GM12878 (cell line): Measurements from ENCODE around the gene NDST3. TPM values are rescaled to one million over a fixed set of nuclear protein-coding genes. Genes with fewer than 3 reads are reported as not detected.

ENCODE experiments used
- ATAC-seq: fragments of 200-7000 bp; cut with Tn5 transposase; 3 replicates; pipeline ENCODE4 v1.9.1; 2020; ENCODE audit warnings: mild to moderate bottlenecking, moderate library complexity
- BruUV-seq: library from RNA; stranded (reverse); fragments of 400-500 nt; replicated peaks from 2 replicates; lab custom pipeline; 2021; lab: Mats Ljungman, UMichigan
- CTCF ChIA-PET: fragments of 300-600 bp; sonication (Branson Sonifier 250); formaldehyde crosslinking; extraction: SDS; loops from one replicate; lab custom pipeline; 2021; ENCODE audit warnings: inconsistent platforms; lab: Yijun Ruan, JAX
- POLR2A ChIA-PET: fragments of 350-600 bp; formaldehyde crosslinking; extraction: SDS; loops from one replicate; lab custom pipeline; 2021; ENCODE audit warnings: inconsistent platforms; lab: Charles Lee
- RAD21 ChIA-PET: fragments of 300-600 bp; sonication (Branson Sonifier 250); formaldehyde crosslinking; loops from one replicate; lab custom pipeline; 2023; ENCODE audit warnings: antibody characterized with exemption; ENCODE audit not compliant: unreplicated experiment; lab: Charles Lee
- SMC1A ChIA-PET: fragments of 300-600 bp; sonication (Branson Sonifier 250); formaldehyde crosslinking; loops from one replicate; lab custom pipeline; 2023; ENCODE audit not compliant: unreplicated experiment, uncharacterized antibody; lab: Charles Lee
- DNase-seq: peaks from one replicate; pipeline ENCODE4 v3.0.0-alpha.2; 2011; ENCODE audit warnings: low read depth, low spot score
- FAIRE-seq: peaks from 3 replicates; lab custom pipeline; 2011; peaks lifted over from hg19 to GRCh38; lab: Jason Lieb, UNC
- H2AFZ ChIP-seq: 2 replicates; pipeline ENCODE4 v1.6.0; 2011; ENCODE audit warnings: low read depth, low read length, control low read depth; ENCODE audit not compliant: control insufficient read depth
- H3K27ac ChIP-seq: 2 replicates; pipeline ENCODE4 v1.5.1; 2011; ENCODE audit warnings: control low read depth; ENCODE audit not compliant: control insufficient read depth, insufficient read depth
- H3K27me3 ChIP-seq, 2 experiments: replicated peaks in 1 of 2; 2 replicates each; pipeline versions ENCODE4 v1.6.0 to v1.6.1; 2011; ENCODE audit warnings: low read length in 1 of 2; ENCODE audit not compliant: control insufficient read depth in 2 of 2, insufficient read depth in 2 of 2
- H3K36me3 ChIP-seq, 2 experiments: 2 replicates each; pipeline ENCODE4 v1.5.1; 2011; ENCODE audit warnings: low read length in 1 of 2; ENCODE audit not compliant: control insufficient read depth in 2 of 2, insufficient read depth in 2 of 2
- H3K4me1 ChIP-seq: 2 replicates; pipeline ENCODE4 v1.6.1; 2011; ENCODE audit warnings: mild to moderate bottlenecking, low read length, moderate library complexity, mixed read lengths; ENCODE audit not compliant: control insufficient read depth, insufficient read depth
- H3K4me2 ChIP-seq: 2 replicates; pipeline ENCODE4 v1.6.0; 2011; ENCODE audit warnings: control low read depth; ENCODE audit not compliant: control insufficient read depth, insufficient read depth
- H3K4me3 ChIP-seq: fragments of 200-600 bp; sonication (generic); 2 replicates; pipeline ENCODE4 v1.5.1; 2016
- H3K79me2 ChIP-seq: 2 replicates; pipeline ENCODE4 v1.6.0; 2011; ENCODE audit warnings: low read length; ENCODE audit not compliant: control insufficient read depth, insufficient read depth
- H3K9ac ChIP-seq: 2 replicates; pipeline ENCODE4 v1.8.0; 2011; ENCODE audit warnings: low read length, control low read depth, mixed read lengths; ENCODE audit not compliant: control insufficient read depth, insufficient read depth
- H3K9me3 ChIP-seq: replicated peaks from 3 replicates; pipeline ENCODE4 v1.5.1; 2011; ENCODE audit warnings: mild to moderate bottlenecking, low read length; ENCODE audit not compliant: control insufficient read depth, insufficient read depth
- H4K20me1 ChIP-seq: 2 replicates; pipeline ENCODE4 v1.6.0; 2011; ENCODE audit not compliant: control insufficient read depth, insufficient read depth
- NFYB ChIP-seq: IDR thresholded peaks from 2 replicates; pipeline ENCODE4 v1.6.1; 2011; ENCODE audit warnings: low read depth, mild to moderate bottlenecking, low read length, improper control_type of control experiment, moderate library complexity; ENCODE audit not compliant: insufficient read depth
- SMAD5 ChIP-seq: IDR thresholded peaks from 2 replicates; pipeline ENCODE4 v1.6.1; 2016; ENCODE audit warnings: antibody characterized with exemption, low read depth
- WGBS: methylation state at CpG from one replicate; pipeline ENCODE4 v1.1.6; 2016; ENCODE audit warnings: low lambda C conversion rate; ENCODE audit not compliant: insufficient replicate concordance, insufficient coverage; ENCODE audit errors: missing lambda C conversion rate; 5-methylcytosine and 5-hydroxymethylcytosine counted together
- in situ Hi-C: fragments of 300-500 bp; cut with MboI; formaldehyde crosslinking; loops from 9 replicates; pipeline ENCODE4 v1.14.3; 2018; ENCODE audit warnings: mixed read lengths
- intact Hi-C: fragments of 100-400 bp; cut with micrococcal nuclease; formaldehyde crosslinking; loops from one replicate; pipeline ENCODE4 v1.14.2; 2022; ENCODE audit not compliant: unreplicated experiment
- polyA plus RNA-seq, 11 experiments: library from polyadenylated mRNA; depleted of rRNA in 4 of 11; unstranded in 6 of 11; stranded (reverse) in 5 of 11; fragments of >200 nt; fragmentation: Nextera tagmentation in 4 of 11; fragmentation: Illumina TruSeq in 1 of 11; extraction: Ambion mirVana in 4 of 11; extraction: Trizol in 1 of 11; gene quantifications; 1 replicate in 1 of 11; 2 replicates in 10 of 11; pipeline versions ENCODE4 v1.2.1 to v1.2.3, GENCODE V29; 2011 to 2016; ENCODE audit warnings: inconsistent platforms in 2 of 11, missing spikeins in 2 of 11, low read depth in 1 of 11
- total RNA-seq, 4 experiments: library from RNA; depleted of rRNA in 3 of 4; stranded (reverse); fragments of >200 nt in 3 of 4; fragmentation: Illumina TruSeq in 1 of 4; extraction: Trizol in 1 of 4; gene quantifications; 2 replicates each; pipeline versions ENCODE4 v1.2.1 to v1.2.3, GENCODE V29; 2013 to 2021
- TF ChIP-seq, protein P1 (sequence below): fragments of 150-350 bp; IDR thresholded peaks from 2 replicates; pipeline ENCODE4 v1.6.1; 2014; ENCODE audit warnings: mild to moderate bottlenecking, low read depth, low read length
- TF ChIP-seq, protein P2 (sequence below), 3 experiments: IDR thresholded peaks in 2 of 3; conservative IDR thresholded peaks in 1 of 3; 2 replicates each; pipeline ENCODE4 v1.5.1; 2011; ENCODE audit warnings: low read depth in 3 of 3, low read length in 3 of 3, mild to moderate bottlenecking in 3 of 3, control low read depth in 2 of 3, moderate library complexity in 2 of 3, inconsistent platforms in 1 of 3, mixed read lengths in 1 of 3; ENCODE audit not compliant: control insufficient read depth in 2 of 3, insufficient read depth in 1 of 3; ENCODE audit errors: extremely low read depth in 1 of 3

NDST3 gene
- total and polyA plus RNA-seq, 10 of the 15 experiments (the other 5 are each of a cell fraction or from before 2014, with no cell fraction given) = 0.03 TPM; not detected in 8

DNA sequence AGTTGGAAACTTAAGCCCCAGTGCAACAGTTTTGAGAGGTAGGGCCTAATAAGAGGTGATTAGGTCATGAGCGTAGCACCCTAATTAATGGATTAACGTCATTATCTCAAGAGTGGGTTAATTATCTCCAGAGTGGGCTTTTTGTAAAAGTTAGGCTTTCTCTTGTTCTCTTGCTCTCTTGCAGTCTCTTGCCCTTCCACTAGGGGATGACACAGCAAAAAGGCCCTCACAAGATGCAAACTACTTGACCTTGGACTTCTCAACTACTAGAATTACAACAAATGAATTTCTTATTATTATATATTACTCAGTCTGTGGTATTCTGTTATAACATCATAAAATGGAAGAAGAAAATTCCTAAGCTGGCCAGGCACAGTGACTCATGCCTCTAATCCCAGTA, 22.1 kb upstream of the NDST3 start:
- in situ Hi-C loops = no loop called here

More for the DNA sequence above, 22.1 kb upstream of the NDST3 start:
- DNase-seq (no peak), ATAC-seq (peak; percentile 57; the same call in 2 of the 3 replicates), FAIRE-seq (no peak)
- Histone ChIP-seq H3K36me3 (no peaks in the 10 kb centered on the region), H3K4me2 (no peak overlapping the region), H3K4me3 (no peak overlapping the region), H3K9ac (no peak overlapping the region), H2AFZ (no peak overlapping the region), H3K27me3 (no peaks in the 10 kb centered on the region), H3K9me3 (no peaks in the 10 kb centered on the region), H4K20me1 (no peaks in the 10 kb centered on the region), H3K27ac (no peak overlapping the region), H3K79me2 (no peaks in the 10 kb centered on the region), H3K4me1 (no peaks in the 10 kb centered on the region)
- intact Hi-C loops = no loop called here
- ChIA-PET CTCF (no interaction called here), POLR2A (no interaction called here), RAD21 (no interaction called here), SMC1A (interaction anchor here (0.6 kb wide), 1 partner anchor 147 kb away, joined by 3 read pairs; no protein-coding TSS in a partner anchor)
- TF ChIP-seq, protein P1, sequence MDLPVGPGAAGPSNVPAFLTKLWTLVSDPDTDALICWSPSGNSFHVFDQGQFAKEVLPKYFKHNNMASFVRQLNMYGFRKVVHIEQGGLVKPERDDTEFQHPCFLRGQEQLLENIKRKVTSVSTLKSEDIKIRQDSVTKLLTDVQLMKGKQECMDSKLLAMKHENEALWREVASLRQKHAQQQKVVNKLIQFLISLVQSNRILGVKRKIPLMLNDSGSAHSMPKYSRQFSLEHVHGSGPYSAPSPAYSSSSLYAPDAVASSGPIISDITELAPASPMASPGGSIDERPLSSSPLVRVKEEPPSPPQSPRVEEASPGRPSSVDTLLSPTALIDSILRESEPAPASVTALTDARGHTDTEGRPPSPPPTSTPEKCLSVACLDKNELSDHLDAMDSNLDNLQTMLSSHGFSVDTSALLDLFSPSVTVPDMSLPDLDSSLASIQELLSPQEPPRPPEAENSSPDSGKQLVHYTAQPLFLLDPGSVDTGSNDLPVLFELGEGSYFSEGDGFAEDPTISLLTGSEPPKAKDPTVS = no peak
- TF ChIP-seq SMAD5 (no peak), NFYB (no peak)
- TF ChIP-seq, protein P2, sequence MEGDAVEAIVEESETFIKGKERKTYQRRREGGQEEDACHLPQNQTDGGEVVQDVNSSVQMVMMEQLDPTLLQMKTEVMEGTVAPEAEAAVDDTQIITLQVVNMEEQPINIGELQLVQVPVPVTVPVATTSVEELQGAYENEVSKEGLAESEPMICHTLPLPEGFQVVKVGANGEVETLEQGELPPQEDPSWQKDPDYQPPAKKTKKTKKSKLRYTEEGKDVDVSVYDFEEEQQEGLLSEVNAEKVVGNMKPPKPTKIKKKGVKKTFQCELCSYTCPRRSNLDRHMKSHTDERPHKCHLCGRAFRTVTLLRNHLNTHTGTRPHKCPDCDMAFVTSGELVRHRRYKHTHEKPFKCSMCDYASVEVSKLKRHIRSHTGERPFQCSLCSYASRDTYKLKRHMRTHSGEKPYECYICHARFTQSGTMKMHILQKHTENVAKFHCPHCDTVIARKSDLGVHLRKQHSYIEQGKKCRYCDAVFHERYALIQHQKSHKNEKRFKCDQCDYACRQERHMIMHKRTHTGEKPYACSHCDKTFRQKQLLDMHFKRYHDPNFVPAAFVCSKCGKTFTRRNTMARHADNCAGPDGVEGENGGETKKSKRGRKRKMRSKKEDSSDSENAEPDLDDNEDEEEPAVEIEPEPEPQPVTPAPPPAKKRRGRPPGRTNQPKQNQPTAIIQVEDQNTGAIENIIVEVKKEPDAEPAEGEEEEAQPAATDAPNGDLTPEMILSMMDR (IDR thresholded peaks at IDR 0.05 in 2 of 3, conservative IDR thresholded peaks at IDR 0.05 in 1 of 3; ENCODE audit: control insufficient read depth in 2 of 3, extremely low read depth in 1 of 3, insufficient read depth in 1 of 3, low read depth in 3 of 3, low read length in 3 of 3) = peak in 2 of 3 experiments; percentile 27 to 32; a peak in 2 of 6 replicates
- WGBS = 43% methylated on average over 2 of the region's 2 CpGs
- BruUV-seq = no TSS peak
